Activated naive CD4-positive, alpha-beta T cell treated with anti-CD3 and anti-CD28 coated beads, Interleukin-2, amount 50 U/mL, for 16 hours (primary cell): ENCODE measurements around the gene RAD51B.

Experiments used
- DNase-seq: peaks from one replicate; pipeline ENCODE4 v3.0.0-alpha.2; 2020

Gene RAD51B

GRCh38 chr14:68458840-68459469 lies 639.4 kb downstream of the RAD51B start:
- DNase-seq = no peak

- DNase-seq = no peak
Measured at GRCh38 chr14:68459480-68460136, 640.0 kb downstream of the RAD51B start.

GRCh38 chr14:68460541-68460940 lies 641.0 kb downstream of the RAD51B start:
- no peak for DNase-seq

GRCh38 chr14:68461086-68461485 lies 641.5 kb downstream of the RAD51B start:
- no peak for DNase-seq

GRCh38 chr14:68462683-68463082 lies 643.1 kb downstream of the RAD51B start:
- DNase-seq = no peak

- DNase-seq = no peak
Measured at GRCh38 chr14:68463299-68463698, 643.7 kb downstream of the RAD51B start.

- no peak for DNase-seq
Measured at GRCh38 chr14:68463705-68464374, 644.3 kb downstream of the RAD51B start.

- no peak for DNase-seq
Measured at GRCh38 chr14:68464711-68465110, 645.1 kb downstream of the RAD51B start.

- DNase-seq = no peak
Measured at GRCh38 chr14:68466491-68466977, 647.0 kb downstream of the RAD51B start.

GRCh38 chr14:68467425-68467824 lies 647.8 kb downstream of the RAD51B start:
- no peak for DNase-seq

- DNase-seq = no peak
Measured at GRCh38 chr14:68468437-68469207, 649.0 kb downstream of the RAD51B start.

GRCh38 chr14:68469208-68469713 lies 649.7 kb downstream of the RAD51B start:
- no peak for DNase-seq

GRCh38 chr14:68470361-68470760 lies 650.8 kb downstream of the RAD51B start:
- no peak for DNase-seq

GRCh38 chr14:68471029-68471963 lies 651.7 kb downstream of the RAD51B start:
- DNase-seq = no peak

- DNase-seq = no peak
Measured at GRCh38 chr14:68471964-68472508, 652.5 kb downstream of the RAD51B start.

- DNase-seq = no peak
Measured at GRCh38 chr14:68473069-68473468, 653.5 kb downstream of the RAD51B start.

- no peak for DNase-seq
Measured at GRCh38 chr14:68473794-68474193, 654.2 kb downstream of the RAD51B start.

GRCh38 chr14:68474741-68475140 lies 655.2 kb downstream of the RAD51B start:
- DNase-seq = no peak

- DNase-seq = no peak
Measured at GRCh38 chr14:68475802-68476201, 656.2 kb downstream of the RAD51B start.

GRCh38 chr14:68476212-68477109 lies 656.9 kb downstream of the RAD51B start:
- no peak for DNase-seq

- DNase-seq = no peak
Measured at GRCh38 chr14:68477110-68477455, 657.5 kb downstream of the RAD51B start.
